Keratinocyte (primary cell): ENCODE results near the gene HPCAL1. TPM values are rescaled to one million over a fixed set of nuclear protein-coding genes. Genes with fewer than 3 reads are reported as not detected.

Experiments
- DNase-seq: peaks from one replicate; pipeline ENCODE4 v3.0.0-alpha.2; 2011; ENCODE audit warnings: low read depth, missing footprints, low spot score
- FAIRE-seq: peaks from 2 replicates; lab custom pipeline; 2011; peaks lifted over from hg19 to GRCh38; lab: Jason Lieb, UNC
- H2AFZ ChIP-seq: 2 replicates; pipeline ENCODE4 v1.6.0; 2012; ENCODE audit warnings: low read length, control low read depth, inconsistent platforms; ENCODE audit not compliant: control insufficient read depth
- H3K27ac ChIP-seq: 2 replicates; pipeline ENCODE4 v1.5.1; 2011; ENCODE audit warnings: low read length; ENCODE audit not compliant: control insufficient read depth, insufficient read depth
- H3K27me3 ChIP-seq: 3 replicates; pipeline ENCODE4 v1.6.0; 2011; ENCODE audit warnings: low read length; ENCODE audit not compliant: control insufficient read depth, insufficient read depth; ENCODE audit errors: extremely low read depth
- H3K36me3 ChIP-seq, 2 experiments: 2 replicates in 1 of 2; 3 replicates in 1 of 2; pipeline ENCODE4 v1.5.1; 2011; ENCODE audit warnings: low read length in 2 of 2, mild to moderate bottlenecking in 1 of 2; ENCODE audit not compliant: control insufficient read depth in 2 of 2, insufficient read depth in 2 of 2; ENCODE audit errors: extremely low read depth in 1 of 2
- H3K4me1 ChIP-seq: 3 replicates; pipeline ENCODE4 v1.5.1; 2011; ENCODE audit warnings: low read length; ENCODE audit not compliant: control insufficient read depth, insufficient read depth; ENCODE audit errors: extremely low read depth
- H3K4me2 ChIP-seq: 3 replicates; pipeline ENCODE4 v1.6.0; 2011; ENCODE audit warnings: low read depth, low read length; ENCODE audit not compliant: control insufficient read depth, insufficient read depth; ENCODE audit errors: extremely low read depth
- H3K4me3 ChIP-seq, 3 experiments: fragments of 200-600 bp in 1 of 3; sonication (generic) in 1 of 3; 2 replicates in 2 of 3; 3 replicates in 1 of 3; pipeline ENCODE4 v1.5.1; 2011 to 2016; ENCODE audit warnings: low read length in 3 of 3, mild to moderate bottlenecking in 3 of 3, control low read depth in 2 of 3, inconsistent platforms in 1 of 3, low read depth in 1 of 3, mixed read lengths in 1 of 3, mixed run types in 1 of 3, moderate library complexity in 1 of 3; ENCODE audit not compliant: control insufficient read depth in 2 of 3, insufficient read depth in 2 of 3; ENCODE audit errors: extremely low read depth in 1 of 3
- H3K79me2 ChIP-seq: 2 replicates; pipeline ENCODE4 v1.6.0; 2012; ENCODE audit warnings: low read length; ENCODE audit not compliant: control insufficient read depth, insufficient read depth
- H3K9ac ChIP-seq: 3 replicates; pipeline ENCODE4 v1.6.0; 2011; ENCODE audit warnings: low read length; ENCODE audit not compliant: control insufficient read depth, insufficient read depth; ENCODE audit errors: extremely low read depth
- H3K9me1 ChIP-seq: 3 replicates; pipeline ENCODE4 v1.6.0; 2011; ENCODE audit warnings: low read length; ENCODE audit not compliant: control insufficient read depth, insufficient read depth; ENCODE audit errors: extremely low read depth
- H3K9me3 ChIP-seq: 2 replicates; pipeline ENCODE4 v1.5.1; 2012; ENCODE audit warnings: low read depth, low read length; ENCODE audit not compliant: control insufficient read depth
- H4K20me1 ChIP-seq: 3 replicates; pipeline ENCODE4 v1.6.0; 2011; ENCODE audit warnings: low read length; ENCODE audit not compliant: control insufficient read depth, insufficient read depth; ENCODE audit errors: extremely low read depth
- EZH2 ChIP-seq: IDR thresholded peaks from one replicate; pipeline ENCODE4 v1.6.1; 2012; ENCODE audit warnings: inconsistent platforms, mild to moderate bottlenecking, low read length, moderate library complexity
- dilution Hi-C: fragments of 300-500 bp; cut with MboI; formaldehyde crosslinking; loops from one replicate; pipeline ENCODE4 v1.7.0; 2020; ENCODE audit warnings: low sequenced_read_pairs; ENCODE audit not compliant: extremely low pct_ligation_motif_present
- polyA plus RNA-seq, 5 experiments: library from polyadenylated mRNA; depleted of rRNA in 3 of 5; stranded (reverse) in 3 of 5; stranded (forward) in 1 of 5; unstranded in 1 of 5; fragments of >200 nt; gene quantifications; 1 replicate in 1 of 5; 2 replicates in 3 of 5; 3 replicates in 1 of 5; pipeline versions ENCODE4 v1.2.1 to v1.2.3, GENCODE V29; 2011 to 2012; ENCODE audit warnings: missing spikeins in 2 of 5, low read depth in 1 of 5, low replicate concordance in 1 of 5
- TF ChIP-seq, protein P1 (sequence below), 3 experiments: IDR thresholded peaks in 1 of 3; conservative IDR thresholded peaks in 1 of 3; optimal IDR thresholded peaks in 1 of 3; 2 replicates in 2 of 3; 3 replicates in 1 of 3; pipeline versions ENCODE3 to v1.5.1; 2011; ENCODE audit warnings: low read length in 3 of 3, mild to moderate bottlenecking in 3 of 3, moderate library complexity in 2 of 3, control low read depth in 1 of 3, inconsistent platforms in 1 of 3; ENCODE audit not compliant: insufficient read depth in 2 of 3; ENCODE audit errors: extremely low read depth in 1 of 3

Gene HPCAL1
- polyA plus RNA-seq, 1 donor (not counting 4 experiments of a cell fraction or from before 2014, with no cell fraction given): 18.0 TPM

- dilution Hi-C loops: no loop called here
- no peak for TF ChIP-seq EZH2
- TF ChIP-seq, protein P1, sequence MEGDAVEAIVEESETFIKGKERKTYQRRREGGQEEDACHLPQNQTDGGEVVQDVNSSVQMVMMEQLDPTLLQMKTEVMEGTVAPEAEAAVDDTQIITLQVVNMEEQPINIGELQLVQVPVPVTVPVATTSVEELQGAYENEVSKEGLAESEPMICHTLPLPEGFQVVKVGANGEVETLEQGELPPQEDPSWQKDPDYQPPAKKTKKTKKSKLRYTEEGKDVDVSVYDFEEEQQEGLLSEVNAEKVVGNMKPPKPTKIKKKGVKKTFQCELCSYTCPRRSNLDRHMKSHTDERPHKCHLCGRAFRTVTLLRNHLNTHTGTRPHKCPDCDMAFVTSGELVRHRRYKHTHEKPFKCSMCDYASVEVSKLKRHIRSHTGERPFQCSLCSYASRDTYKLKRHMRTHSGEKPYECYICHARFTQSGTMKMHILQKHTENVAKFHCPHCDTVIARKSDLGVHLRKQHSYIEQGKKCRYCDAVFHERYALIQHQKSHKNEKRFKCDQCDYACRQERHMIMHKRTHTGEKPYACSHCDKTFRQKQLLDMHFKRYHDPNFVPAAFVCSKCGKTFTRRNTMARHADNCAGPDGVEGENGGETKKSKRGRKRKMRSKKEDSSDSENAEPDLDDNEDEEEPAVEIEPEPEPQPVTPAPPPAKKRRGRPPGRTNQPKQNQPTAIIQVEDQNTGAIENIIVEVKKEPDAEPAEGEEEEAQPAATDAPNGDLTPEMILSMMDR (optimal IDR thresholded peaks at IDR 0.05 in 1 of 3, IDR thresholded peaks at IDR 0.05 in 1 of 3, conservative IDR thresholded peaks at IDR 0.05 in 1 of 3; ENCODE audit: extremely low read depth in 1 of 3, insufficient read depth in 2 of 3, low read length in 3 of 3): no peak
- Histone ChIP-seq H3K4me1 (peaks cover 13% of the 10 kb centered on the region), H3K9ac (no peak overlapping the region), H3K27me3 (no peaks in the 10 kb centered on the region), H2AFZ (no peak overlapping the region), H3K79me2 (peaks cover 28% of the 10 kb centered on the region), H3K4me3 (no peak overlapping the region), H3K36me3 (peaks cover 0 to 1% of the 10 kb centered on the region in 2 experiments), H3K4me2 (no peak overlapping the region), H4K20me1 (peaks cover 2% of the 10 kb centered on the region), H3K9me1 (no peaks in the 10 kb centered on the region), H3K27ac (no peak overlapping the region), H3K9me3 (no peaks in the 10 kb centered on the region)
- DNase-seq (no peak), FAIRE-seq (no peak)
Observed at GRCh38 chr2:10345813-10346212, 43.1 kb downstream of the HPCAL1 start.

- Histone ChIP-seq H3K36me3 (peaks cover 0 to 1% of the 10 kb centered on the region in 2 experiments), H3K9me1 (no peaks in the 10 kb centered on the region), H3K9me3 (no peaks in the 10 kb centered on the region), H3K27me3 (no peaks in the 10 kb centered on the region), H4K20me1 (no peaks in the 10 kb centered on the region), H3K4me1 (peaks cover 10% of the 10 kb centered on the region), H3K4me2 (no peak overlapping the region), H3K4me3 (no peak overlapping the region), H2AFZ (no peak overlapping the region), H3K9ac (no peak overlapping the region), H3K79me2 (peaks cover 24% of the 10 kb centered on the region), H3K27ac (no peak overlapping the region)
- no peak for TF ChIP-seq EZH2
- TF ChIP-seq, protein P1 (optimal IDR thresholded peaks at IDR 0.05 in 1 of 3, IDR thresholded peaks at IDR 0.05 in 1 of 3, conservative IDR thresholded peaks at IDR 0.05 in 1 of 3; ENCODE audit: extremely low read depth in 1 of 3, insufficient read depth in 2 of 3, low read length in 3 of 3): no peak
- no peak for DNase-seq
- no peak for FAIRE-seq
- dilution Hi-C loops: no loop called here
Observed at GRCh38 chr2:10346929-10347561, 44.3 kb downstream of the HPCAL1 start.
